DND-41 (cell line): ENCODE measurements around the gene MYT1.

ENCODE experiments used
- ATAC-seq: fragments of 200-7000 bp; cut with Tn5 transposase; 3 replicates; pipeline ENCODE4 v1.9.1; 2021; ENCODE audit warnings: low read depth; ENCODE audit not compliant: insufficient read depth
- DNase-seq: peaks from one replicate; pipeline ENCODE4 v3.0.0-alpha.2; 2020
- H2AFZ ChIP-seq: 2 replicates; pipeline ENCODE4 v1.6.0; 2012; ENCODE audit warnings: low read depth, low read length
- H3K27ac ChIP-seq: 2 replicates; pipeline ENCODE4 v1.5.1; 2012; ENCODE audit warnings: low read length, inconsistent platforms
- H3K27me3 ChIP-seq: fragments of 200-600 bp; sonication (generic); 2 replicates; pipeline ENCODE4 v1.6.0; 2012; ENCODE audit warnings: low read length, mild to moderate bottlenecking, inconsistent platforms; ENCODE audit not compliant: insufficient read depth, poor library complexity
- H3K36me3 ChIP-seq: 2 replicates; pipeline ENCODE4 v1.5.1; 2012; ENCODE audit warnings: low read length, inconsistent platforms; ENCODE audit not compliant: insufficient read depth
- H3K4me1 ChIP-seq: 2 replicates; pipeline ENCODE4 v1.5.1; 2012; ENCODE audit warnings: mild to moderate bottlenecking, low read length; ENCODE audit not compliant: insufficient read depth
- H3K4me2 ChIP-seq: 2 replicates; pipeline ENCODE4 v1.6.0; 2012; ENCODE audit warnings: mild to moderate bottlenecking, moderate library complexity, low read length, inconsistent platforms; ENCODE audit not compliant: insufficient read depth
- H3K4me3 ChIP-seq, 2 experiments: fragments of 200-600 bp in 1 of 2; shearing (Covaris generic) in 1 of 2; 2 replicates each; pipeline ENCODE4 v1.5.1; 2012 to 2016; ENCODE audit warnings: inconsistent platforms in 2 of 2, low read length in 2 of 2, mild to moderate bottlenecking in 2 of 2, low read depth in 1 of 2, moderate library complexity in 1 of 2
- H3K79me2 ChIP-seq: 2 replicates; pipeline ENCODE4 v1.6.0; 2012; ENCODE audit warnings: low read length, inconsistent platforms; ENCODE audit not compliant: insufficient read depth
- H3K9ac ChIP-seq: 2 replicates; pipeline ENCODE4 v1.6.0; 2012; ENCODE audit warnings: low read depth, mild to moderate bottlenecking, inconsistent platforms, low read length, moderate library complexity
- H3K9me3 ChIP-seq: 2 replicates; pipeline ENCODE4 v1.5.1; 2012; ENCODE audit warnings: low read length, moderate library complexity, mild to moderate bottlenecking, inconsistent platforms; ENCODE audit not compliant: insufficient read depth, severe bottlenecking
- H4K20me1 ChIP-seq: 2 replicates; pipeline ENCODE4 v1.6.0; 2012; ENCODE audit warnings: low read length; ENCODE audit not compliant: insufficient read depth
- CTCF ChIP-seq: IDR thresholded peaks from 2 replicates; pipeline ENCODE4 v1.5.1; 2012; ENCODE audit warnings: borderline replicate concordance, low read length, moderate library complexity, mild to moderate bottlenecking; ENCODE audit not compliant: poor library complexity, severe bottlenecking; ENCODE audit errors: extremely low read depth
- EZH2 ChIP-seq: IDR thresholded peaks from 3 replicates; pipeline ENCODE4 v1.6.1; 2012; ENCODE audit warnings: borderline replicate concordance, low read depth, mild to moderate bottlenecking, moderate library complexity, low read length, inconsistent platforms; ENCODE audit not compliant: severe bottlenecking

The MYT1 gene

GRCh38 chr20:64146301-64146935 is 17.8 kb upstream of the MYT1 start:
- H3K9ac ChIP-seq, result no peak overlapping the region
- H3K4me2 ChIP-seq, result no peak overlapping the region
- no peaks in the 10 kb centered on the region for H3K4me1 ChIP-seq
- H3K36me3 ChIP-seq, result no peaks in the 10 kb centered on the region
- no peaks in the 10 kb centered on the region for H3K27me3 ChIP-seq
- no peak overlapping the region for H3K4me3 ChIP-seq
- H3K27ac ChIP-seq, result no peak overlapping the region
- no peak overlapping the region for H2AFZ ChIP-seq
- no peaks in the 10 kb centered on the region for H3K79me2 ChIP-seq
- peaks cover 5% of the 10 kb centered on the region; the same call in 1 of the 2 replicates for H4K20me1 ChIP-seq
- DNase-seq, result no peak
- ATAC-seq, result no peak
- peaks cover 22% of the 10 kb centered on the region for H3K9me3 ChIP-seq
- TF ChIP-seq EZH2, result no peak
- TF ChIP-seq CTCF, result no peak

GRCh38 chr20:64146936-64147477 is 17.2 kb upstream of the MYT1 start:
- Histone ChIP-seq H3K4me3 (no peak overlapping the region), H3K9me3 (peaks cover 22% of the 10 kb centered on the region), H3K27ac (no peak overlapping the region), H3K9ac (no peak overlapping the region), H3K79me2 (no peaks in the 10 kb centered on the region), H2AFZ (no peak overlapping the region), H3K36me3 (no peaks in the 10 kb centered on the region), H3K4me2 (no peak overlapping the region), H3K27me3 (no peaks in the 10 kb centered on the region), H4K20me1 (peaks cover 5% of the 10 kb centered on the region; the same call in 1 of the 2 replicates), H3K4me1 (no peaks in the 10 kb centered on the region)
- no peak for TF ChIP-seq EZH2
- no peak for TF ChIP-seq CTCF
- DNase-seq (peak; percentile 32), ATAC-seq (peak; percentile 54)

DNA sequence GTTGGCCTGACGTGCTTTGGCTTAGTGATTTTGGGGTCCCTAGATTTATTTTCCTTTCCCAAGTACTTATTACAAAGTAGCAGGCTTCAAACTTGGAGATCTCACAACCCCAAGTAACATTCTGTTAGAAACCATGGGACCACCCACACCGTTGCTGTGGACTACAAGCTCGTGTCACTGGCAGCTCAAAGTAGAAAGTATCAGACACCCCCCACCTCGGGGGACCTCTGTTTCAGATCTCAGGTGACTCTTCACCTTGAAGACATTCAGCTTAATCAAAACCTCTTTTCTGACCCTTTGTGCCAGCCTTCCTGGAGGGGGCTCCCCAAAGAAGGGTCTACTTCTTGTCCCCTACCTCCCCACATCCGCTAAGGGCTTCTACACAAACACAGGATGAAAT is 15.7 kb upstream of the MYT1 start:
- H3K4me2 ChIP-seq, result no peak overlapping the region

More for the DNA sequence above, 15.7 kb upstream of the MYT1 start:
- no peak for DNase-seq
- Histone ChIP-seq H3K9me3 (peaks cover 22% of the 10 kb centered on the region), H4K20me1 (peaks cover 5% of the 10 kb centered on the region), H3K27me3 (no peaks in the 10 kb centered on the region), H3K27ac (no peak overlapping the region), H3K36me3 (no peaks in the 10 kb centered on the region), H3K79me2 (no peaks in the 10 kb centered on the region), H3K4me3 (no peak overlapping the region), H3K4me1 (no peaks in the 10 kb centered on the region), H2AFZ (no peak overlapping the region), H3K9ac (no peak overlapping the region)
- ATAC-seq, result no peak
- TF ChIP-seq CTCF, result no peak
- TF ChIP-seq EZH2, result no peak
